Stimulated activated CD8-positive, alpha-beta memory T cell treated with anti-CD3 and anti-CD28 coated beads, Interleukin-7, amount 100 ng/mL, for 4 hours (primary cell): Measurements from ENCODE around the gene CAPN2.
A peak's percentile ranks its signal among the peaks of the same experiment; 100 is the strongest.

ENCODE experiments used
- DNase-seq, 2 donors: peaks; one replicate each; pipeline ENCODE4 v3.0.0-alpha.2; 2020; ENCODE audit warnings: low read depth in 2 of 2

Gene CAPN2

DNA sequence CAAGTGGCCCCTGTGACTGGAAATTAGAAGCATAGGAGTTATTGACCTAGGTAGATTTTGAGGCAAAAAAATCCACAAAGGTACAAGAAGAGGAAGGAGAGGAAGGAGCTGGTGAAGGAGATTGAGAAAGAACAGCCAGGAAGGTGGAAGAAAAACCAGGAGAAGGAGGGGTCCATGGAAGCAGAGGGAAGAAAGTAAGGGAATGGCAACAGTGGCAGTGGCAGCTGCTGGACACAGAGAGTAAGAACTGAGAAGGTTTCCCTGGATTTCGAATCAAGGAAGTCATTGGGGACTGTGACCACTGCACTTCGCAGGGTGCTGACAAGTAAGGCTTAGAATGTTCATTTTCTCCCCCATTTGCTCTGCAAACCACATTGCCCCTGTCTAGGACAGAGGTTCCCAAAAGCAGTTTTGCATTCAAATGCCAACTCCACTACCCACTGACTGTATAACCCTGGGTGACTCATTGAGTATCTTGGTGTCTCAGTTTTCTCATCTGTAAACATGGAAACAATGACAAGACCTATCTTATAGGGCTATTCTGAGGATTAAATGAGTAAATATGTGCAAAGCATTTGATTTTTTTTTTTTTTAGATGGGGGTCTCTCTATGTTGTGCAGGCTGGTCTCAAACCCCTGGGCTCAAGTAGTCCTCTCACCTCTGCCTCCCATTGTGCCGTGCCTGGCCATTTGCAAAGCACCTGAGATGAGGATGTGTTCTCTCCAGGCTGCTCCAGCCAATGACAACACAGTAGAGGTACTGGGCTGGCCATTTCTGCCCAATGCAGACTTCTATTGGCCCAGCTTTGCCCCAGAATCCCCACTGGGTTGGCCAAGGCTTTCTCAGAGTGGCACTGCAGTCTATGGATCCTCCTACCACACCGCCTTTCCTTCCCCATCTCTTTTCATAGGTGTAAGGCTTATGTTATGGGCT, 9.3 kb upstream of the CAPN2 start:
- no peak for DNase-seq

DNA sequence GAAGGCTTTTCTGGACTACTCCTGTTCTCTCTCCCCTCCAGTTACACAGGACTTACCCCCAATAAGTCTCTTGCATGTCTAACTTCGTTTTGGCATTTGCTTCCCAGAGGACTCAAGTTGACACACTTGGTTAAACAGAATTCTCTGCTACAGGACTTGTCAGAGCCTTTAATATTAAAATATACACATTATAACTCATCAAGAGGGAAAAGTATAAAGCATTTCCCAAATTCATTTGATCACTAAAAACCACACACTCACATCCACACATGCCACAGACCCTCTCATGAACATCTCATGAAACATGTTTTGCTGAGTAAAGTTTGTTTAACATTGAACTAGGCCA, 8.7 kb upstream of the CAPN2 start:
- DNase-seq, result no peak

DNA sequence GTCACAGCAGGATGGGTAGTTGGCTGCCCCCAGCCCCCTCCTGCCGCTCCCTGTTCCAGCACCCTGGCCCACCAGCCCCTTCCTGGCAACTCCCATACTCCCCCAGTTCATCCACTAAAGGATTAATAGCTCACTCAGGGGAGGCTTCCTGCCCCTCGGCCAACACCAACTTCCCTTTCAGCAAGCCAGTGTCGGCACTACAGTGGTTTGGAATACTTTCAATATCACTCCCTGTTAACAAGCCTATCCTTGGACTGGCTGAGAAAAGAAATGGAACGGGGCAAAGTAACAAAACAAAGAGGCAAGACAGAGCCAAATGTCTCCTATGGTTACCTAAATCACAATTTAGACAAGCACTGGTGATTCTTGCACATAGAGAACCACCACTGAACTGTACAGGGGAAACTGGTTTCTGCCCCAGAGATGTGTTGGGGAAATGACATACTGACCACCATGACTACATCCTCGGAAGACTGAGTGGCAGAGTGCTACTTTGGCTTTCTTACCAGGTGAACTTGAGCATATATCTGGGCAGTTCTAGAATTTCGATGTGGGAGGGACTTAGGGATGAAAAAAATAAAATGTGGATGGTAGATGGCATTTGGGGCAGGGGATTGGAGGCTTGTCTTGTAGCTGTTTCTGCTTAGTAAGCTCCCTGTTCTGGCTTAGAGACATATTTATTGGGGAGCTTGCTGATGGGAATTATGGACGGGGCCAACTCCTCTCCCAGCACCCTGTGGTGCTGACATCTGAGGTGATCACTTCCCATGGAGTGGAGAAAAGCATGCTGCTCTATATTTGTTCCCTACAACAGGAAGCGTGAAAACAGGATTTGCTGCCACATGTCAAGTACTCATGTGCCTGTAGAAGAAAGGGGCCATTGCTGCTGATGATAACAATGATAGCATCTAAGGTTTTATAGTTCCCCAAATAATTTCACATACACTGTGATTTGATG, 7.1 kb upstream of the CAPN2 start:
- DNase-seq, result no peak

DNA sequence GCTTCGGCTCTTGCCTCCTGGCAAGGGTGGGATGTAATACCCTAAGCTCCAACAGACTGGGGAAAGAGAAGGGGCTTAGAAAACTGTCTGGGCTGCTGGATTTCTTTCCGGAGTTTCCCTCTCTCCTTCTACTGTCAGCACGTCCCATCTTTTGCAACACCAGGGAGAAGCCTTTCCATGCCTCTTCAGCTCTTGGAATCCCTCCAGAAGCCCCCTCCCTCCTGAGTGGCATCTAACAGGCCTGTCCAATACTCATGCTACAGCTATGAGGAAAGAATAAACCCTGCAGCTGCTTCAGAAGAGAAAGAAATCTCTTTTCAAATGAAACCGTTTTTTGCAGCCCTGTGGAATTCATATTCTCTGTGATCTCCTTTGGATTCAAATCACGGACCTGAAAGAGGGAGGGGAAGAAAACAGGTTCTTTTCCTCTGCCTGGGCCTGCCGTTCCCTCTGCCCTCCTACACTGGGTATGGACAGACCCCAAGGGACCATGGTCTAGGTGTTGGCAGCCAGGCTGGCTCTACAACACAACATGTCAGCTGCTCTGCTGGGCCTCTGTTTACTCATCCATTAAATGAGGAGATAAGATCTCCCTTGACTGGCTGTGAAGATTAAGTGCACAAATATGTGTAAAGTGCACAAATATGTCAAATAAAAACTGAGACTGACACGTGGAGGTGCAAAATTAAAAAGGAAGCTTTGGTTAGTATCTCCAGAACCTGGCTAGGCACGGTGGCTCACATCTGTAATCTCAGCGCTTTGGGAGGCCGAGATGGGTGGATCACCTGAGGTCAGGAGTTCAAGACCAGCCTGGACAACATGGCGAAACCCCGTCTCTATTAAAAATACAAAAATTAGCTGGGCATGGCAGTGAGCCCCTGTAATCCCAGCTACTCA, 6.0 kb upstream of the CAPN2 start:
- DNase-seq, result no peak

DNA sequence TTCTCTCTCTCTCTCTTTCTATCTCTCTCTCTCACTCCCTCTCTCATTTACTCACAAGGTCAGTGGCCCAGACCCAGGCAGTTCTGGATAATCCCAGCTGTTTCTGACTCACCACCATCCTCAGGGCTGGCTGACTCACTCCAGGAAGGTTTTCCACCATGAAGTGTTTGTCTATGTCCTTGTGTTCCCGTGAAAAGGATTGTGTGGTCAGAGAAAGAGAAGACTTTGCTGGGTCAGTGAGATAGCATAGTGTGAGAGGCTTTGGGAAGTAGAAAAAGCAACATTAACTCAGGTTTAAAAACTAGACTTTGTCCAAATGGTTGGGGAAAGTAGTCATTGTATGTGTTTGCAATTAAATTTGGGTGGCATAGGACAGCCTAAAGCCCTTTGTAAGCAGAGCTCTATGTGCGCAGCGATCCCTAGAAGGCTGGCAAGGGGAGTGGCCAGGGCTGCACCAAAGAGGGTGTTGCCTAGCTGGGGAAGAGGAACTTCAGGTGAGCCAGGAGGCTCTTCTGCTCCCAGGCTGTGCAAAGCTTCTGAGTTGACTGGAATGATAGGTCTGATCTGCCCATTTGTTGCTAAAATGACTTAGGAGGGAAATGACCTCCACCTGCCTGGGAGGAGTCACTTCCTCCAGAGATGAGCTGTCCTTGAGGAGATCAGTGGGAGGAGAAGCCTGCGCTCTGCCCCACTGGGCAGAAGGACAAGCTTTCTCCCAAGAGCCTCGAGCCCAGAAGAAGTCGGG, 4.9 kb upstream of the CAPN2 start:
- no peak for DNase-seq

DNA sequence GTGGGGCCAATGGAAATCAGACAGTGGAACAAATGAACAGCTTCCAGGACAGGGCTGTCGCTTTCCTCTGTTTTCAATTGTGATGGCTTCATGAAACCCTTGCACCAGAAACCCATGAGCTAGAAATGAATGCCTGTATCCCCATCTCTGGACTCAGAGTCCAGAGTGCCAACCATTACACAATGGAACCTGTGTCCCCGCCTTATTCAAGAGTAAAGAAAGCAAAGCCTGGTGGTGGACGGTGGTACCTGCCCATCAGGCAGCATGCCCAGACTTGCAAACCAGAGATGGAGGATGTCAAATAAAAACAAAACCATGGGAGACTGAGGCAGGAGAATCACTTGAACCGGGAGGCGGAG, 4.4 kb upstream of the CAPN2 start:
- DNase-seq, result no peak

DNA sequence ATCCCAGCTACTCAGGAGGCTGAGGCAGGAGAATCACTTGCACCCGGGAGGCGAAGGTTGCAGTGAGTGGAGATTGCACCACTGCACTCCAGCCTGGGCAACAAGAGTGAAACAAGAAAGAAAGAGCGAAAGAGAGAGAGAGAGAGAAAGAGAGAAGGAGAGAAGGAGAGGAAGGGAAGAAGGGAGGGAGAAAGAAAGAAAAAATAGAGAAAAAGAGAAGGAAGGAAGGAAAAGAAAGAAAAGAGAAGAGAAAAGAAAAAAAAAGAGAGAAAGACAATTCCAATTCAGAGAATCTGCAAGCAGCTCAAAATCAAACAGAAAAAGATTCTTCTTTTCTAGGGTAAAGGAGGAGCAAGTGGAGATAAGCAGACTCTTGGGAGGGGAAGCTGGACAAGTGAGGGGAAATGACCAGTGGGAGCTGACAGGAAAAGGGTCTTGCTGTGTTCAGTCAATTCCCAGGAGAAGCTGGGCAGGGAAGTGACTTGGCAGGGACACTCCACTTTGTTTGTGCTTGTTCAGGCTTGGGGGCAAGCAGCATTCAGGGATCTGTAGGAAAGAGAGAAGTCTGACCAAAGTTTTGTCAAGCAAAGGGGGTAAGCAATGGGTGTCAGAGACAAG, 3.6 kb upstream of the CAPN2 start:
- DNase-seq, result no peak

DNA sequence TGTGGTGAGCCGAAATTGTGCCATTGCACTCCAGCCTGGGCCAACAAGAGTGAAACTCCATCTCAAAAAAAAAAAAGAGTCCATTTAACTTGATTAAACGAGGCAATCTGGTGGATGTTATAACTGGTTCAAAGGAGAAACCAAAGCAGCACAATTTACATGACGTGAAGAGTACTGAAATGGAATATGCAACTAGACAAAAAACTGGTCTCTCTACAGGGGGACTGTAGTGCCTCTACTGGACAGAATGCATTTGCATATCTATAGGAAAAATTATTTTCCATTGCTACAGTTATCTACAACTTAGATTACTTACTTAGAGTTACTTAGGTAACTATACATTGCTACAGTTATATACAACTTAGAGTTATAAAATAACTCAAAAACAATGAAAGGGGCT, 2.7 kb upstream of the CAPN2 start:
- no peak for DNase-seq

DNA sequence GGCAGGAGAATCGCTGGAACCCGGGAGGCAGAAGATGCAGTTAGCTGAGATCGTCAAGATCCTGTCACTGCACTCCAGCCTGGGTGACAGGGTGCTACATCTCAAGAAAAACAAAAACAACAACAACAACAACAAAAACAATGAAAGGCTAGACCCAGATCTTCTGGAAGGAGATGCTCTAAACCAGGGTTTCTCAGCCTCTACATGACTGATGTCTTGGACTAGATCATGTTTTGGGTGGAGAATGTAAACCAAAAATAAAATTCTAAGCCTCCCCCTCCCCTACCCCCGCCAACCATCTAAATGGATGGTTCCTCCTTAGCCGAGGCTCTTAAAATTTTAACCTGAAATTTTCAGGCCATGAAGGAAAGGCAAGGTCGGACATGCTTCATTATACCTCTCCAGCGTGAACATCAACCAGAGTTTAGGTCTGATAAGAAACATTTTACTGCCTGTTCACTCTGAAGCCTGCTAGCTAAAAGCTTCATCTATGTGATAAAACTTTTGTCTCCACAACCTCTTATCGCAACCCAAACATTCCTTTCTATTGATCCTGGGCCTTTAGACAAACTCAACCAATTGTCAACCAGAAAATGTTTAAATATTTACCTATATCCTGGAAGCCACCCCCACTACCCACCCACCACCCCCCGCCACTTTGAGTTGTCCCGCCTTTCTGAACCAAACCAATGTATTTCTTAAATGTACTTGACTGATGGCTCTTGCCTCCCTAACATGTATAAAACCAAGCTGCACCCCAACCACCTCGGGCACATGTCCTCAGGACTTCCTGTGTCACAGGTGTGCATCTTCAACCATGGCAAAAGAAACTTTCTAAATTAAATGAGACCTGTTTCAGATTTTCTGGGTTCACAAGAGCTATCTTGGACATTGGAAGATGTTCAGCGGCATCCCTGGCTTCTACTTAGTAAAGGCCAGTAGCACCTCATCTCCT, 1.9 kb upstream of the CAPN2 start:
- no peak for DNase-seq

DNA sequence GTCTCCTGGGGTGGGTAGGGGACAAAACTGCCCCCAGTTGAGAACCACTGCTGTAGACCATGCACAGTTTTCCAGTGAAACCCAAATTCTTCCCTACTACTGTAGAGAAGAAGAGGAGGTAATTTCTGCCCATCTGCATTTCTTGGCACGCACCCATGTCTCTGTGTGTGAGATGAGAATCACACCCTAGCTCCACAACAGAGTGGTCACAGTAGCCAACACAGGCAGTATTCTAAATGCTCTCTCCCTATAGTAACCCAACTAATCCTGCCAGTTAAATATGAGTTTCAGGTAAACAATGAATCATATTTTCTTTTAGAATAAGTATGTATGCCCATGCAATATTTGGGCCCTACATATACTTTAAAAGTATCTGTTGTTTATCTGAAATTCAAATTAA, 1.2 kb upstream of the CAPN2 start:
- no peak for DNase-seq

DNA sequence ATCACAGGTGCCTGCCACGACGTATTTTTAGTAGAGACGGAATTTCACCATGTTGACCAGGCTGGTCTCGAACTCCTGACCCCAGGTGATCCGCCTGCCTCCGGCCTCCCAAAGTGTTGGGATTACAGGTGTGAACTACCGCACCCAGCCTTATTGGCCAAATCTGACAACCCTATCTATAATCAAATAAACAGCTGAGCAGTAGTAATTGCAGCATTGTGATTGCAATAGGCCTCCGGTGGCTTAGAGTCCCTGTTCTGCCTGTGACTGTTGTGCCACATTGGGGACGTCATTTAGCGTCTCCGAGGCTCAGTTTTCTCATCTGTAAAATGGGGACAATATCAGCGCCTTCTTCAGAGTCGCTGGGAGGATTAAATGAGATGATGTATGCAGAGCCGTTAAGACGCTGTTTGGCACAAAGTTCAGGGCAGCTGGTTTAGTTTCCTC, 569 bp upstream of the CAPN2 start:
- no peak for DNase-seq

DNA sequence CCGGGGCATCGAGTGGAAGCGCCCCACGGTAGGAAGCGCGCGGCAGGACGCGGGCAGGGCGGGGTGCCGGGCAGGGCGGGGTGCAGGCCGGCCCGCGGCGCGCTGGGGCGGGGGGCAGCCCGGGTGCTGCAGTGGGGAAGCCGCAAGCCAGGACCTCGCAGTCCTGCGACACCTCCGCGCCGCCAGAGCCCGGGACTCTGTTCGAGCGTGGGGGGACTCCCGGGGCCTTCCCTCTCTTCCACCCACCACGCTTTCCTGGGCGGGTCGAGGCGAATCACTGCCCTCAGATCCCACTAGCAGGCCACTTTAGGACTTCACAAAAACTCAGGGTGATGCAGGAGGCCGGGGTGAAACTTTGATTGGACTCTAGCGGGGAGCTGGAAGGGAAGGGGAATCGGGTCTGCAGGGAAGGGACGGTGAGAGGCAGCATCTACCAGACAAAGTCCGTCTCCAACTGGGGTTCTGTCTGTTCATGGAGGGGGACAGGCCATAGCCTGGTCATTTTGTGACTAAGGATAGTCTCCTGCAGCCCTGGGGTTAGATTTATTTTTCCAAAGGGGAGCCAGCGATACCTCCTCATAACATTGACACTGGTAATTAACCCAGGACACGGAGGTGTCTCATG, 623 bp downstream of the CAPN2 start:
- DNase-seq, result peak in 1 of 2 donors; percentile 51

DNA sequence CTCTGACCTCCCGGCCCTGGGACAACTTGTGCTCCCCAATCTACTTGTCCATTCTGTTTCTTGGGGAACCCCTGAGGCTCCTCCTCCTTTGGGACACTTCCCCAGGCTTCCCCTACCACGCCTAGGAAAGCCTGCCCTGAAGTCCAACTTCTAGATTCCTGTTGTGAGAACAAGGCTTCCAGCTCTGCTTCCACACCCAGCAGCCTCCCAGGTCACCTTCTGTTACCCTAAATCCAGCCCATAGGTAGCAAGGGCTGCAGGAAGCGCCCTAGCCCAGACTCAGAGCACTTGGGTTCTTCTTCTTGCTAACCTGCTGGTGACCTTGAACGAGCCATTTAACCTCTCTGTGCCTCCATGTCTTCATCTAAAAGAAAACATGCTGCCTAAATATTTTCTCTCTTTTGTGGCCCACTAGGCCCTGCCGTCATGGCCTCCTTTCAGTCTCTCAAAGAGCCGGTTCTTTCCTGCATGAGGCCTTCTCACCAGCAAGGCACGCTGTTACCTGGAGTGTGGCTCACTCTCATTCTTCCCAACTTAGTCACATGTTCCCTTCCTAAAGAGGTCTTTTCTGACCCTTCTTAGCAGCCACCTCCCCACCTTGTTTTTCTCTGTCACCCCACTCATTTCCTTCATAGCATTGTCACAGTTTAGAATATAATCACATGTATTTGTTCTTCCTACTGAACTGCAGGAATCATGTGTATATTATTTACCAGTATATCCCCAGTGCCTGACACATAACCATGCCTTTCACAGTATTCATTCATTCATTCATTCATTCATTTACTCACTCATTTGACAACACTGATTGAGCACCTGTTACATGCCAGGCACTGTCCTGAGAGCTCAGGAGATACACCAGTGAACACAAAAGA, 1.4 kb downstream of the CAPN2 start:
- no peak for DNase-seq

DNA sequence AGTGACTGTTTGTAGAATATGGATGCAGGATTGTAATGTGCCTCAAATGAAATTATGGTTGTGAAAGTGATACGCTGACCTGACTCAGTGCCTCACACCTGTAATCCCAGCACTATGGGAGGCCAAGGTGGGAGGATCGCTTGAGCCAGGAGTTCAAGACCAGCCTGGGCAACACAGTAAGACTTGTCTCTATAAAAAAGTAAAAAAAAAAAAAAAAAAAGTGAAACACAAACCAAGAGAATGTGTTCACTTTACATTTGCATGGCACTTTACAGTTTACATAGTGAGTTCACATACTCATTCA, 2.0 kb downstream of the CAPN2 start:
- DNase-seq, result no peak

DNA sequence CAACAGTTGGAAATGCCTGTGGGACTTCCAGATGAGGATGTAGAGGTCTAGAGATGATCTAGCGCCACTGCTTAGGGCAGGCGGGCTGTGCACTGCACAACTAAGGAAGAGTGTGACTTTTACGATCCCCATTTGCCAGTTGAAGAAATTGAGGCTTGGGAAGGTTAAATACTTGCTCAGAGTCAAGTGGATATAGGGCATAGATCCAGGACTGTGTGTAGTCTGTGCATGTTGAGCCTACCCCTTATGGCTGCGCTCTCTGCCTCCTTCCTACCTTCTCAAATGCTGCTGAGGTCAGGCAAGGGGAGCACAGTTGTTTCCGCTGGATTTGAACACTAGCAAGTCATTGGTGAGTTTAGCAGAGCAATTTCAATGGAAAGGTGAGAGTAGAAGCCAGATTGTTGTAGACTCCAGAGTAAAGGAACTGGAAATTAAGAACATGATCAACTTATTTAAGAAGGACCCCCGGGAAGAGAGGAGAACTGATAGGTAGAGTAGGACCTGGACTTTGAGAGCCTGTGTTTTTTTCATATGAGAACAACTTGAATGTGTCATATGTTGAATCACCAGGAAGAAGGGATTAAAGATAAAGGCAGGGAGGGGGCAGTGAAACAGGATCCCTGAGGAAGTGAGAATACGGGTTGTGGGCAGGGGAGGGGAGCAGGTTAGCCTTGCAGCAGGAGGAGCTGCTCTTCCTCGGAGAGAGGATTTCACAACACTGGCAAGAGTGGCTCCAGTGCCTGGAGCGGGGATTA, 2.7 kb downstream of the CAPN2 start:
- DNase-seq, result no peak

DNA sequence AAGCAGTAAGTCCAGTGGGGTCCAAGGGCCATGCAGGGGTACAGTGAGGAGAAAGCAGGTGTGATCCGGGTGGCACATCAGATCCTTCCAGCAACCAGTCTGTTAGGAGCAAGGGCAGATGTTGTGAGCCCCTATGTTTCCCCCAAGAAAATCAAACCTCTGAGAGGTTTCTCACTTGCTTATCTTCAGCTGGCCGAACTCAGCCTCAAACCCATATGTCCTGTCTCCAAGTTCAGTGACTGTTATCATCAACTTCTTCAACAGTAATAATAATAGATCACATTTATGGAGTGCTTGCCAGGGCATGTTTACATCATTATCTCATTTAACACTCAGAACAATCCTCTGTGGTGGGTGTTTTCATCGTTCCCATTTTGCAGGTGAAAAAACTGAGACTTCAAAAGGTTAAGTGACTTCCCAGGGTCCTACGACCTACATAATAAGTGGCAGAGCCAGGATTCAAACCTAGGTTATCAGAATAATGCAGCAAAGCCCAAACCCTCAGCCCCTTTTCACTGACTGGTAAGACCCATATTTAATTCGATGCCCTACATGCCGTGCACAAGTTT, 3.3 kb downstream of the CAPN2 start:
- DNase-seq, result no peak

DNA sequence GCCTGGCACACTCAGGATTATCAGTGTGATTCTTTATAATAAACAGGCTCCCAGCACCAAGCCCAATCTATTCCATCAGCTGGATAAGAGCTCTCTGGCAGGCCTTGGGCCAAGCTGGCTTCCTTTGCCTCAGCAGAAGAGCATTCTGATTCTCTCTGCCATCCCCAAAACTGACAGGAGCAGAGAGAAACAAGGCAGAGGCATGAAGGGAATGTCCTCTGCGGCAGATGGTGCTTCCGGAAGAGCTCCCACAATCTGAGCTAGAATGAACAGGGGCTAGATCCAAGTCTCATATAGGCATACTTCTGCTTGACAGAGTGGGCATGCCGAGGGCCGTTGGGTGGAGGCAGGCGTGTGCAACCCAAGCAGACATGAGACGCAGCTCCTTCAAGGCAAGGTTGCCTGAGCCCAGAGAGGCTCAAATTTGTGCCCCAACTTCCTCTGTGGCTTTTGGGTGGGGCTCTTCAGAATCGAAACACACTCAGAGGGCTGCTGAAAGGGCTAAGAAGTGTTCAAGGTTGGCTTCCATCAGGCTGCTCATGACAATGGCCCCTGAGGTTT, 4.0 kb downstream of the CAPN2 start:
- peak in 1 of 2 donors; percentile 33 for DNase-seq
